HepG2 (cell line): ENCODE data around the gene DNM1. TPM values are rescaled to one million over a fixed set of nuclear protein-coding genes. Genes with fewer than 3 reads are reported as not detected.
A peak's percentile ranks its signal among the peaks of the same experiment; 100 is the strongest.

Source experiments
- CENPT ChIP-seq: sonication (generic); formaldehyde crosslinking; IDR thresholded peaks from 2 replicates; pipeline ENCODE4 v1.8.0; 2022; ENCODE audit warnings: low read depth, mild to moderate bottlenecking, moderate library complexity, missing genetic modification reagents
- GABPA ChIP-seq, 2 experiments: IDR thresholded peaks; 2 replicates each; pipeline ENCODE4 v1.6.1; 2011 to 2016; ENCODE audit warnings: low read depth in 2 of 2, low read length in 1 of 2, missing biosample characterization in 1 of 2, missing genetic modification characterization in 1 of 2
- GATA4 ChIP-seq: sonication (generic); IDR thresholded peaks from 2 replicates; pipeline ENCODE4 v1.6.1; 2016; ENCODE audit warnings: antibody characterized with exemption, low read depth, borderline replicate concordance
- HMG20B ChIP-seq: conservative IDR thresholded peaks from 2 replicates; pipeline ENCODE4 v1.6.1; 2016; ENCODE audit warnings: missing genetic modification reagents, missing compliant biosample characterization
- HNF4A ChIP-seq: sonication (generic); formaldehyde crosslinking; IDR thresholded peaks from 2 replicates; pipeline ENCODE4 v1.4.0; 2020; ENCODE audit warnings: missing genetic modification reagents
- KAT8 ChIP-seq: IDR thresholded peaks from 2 replicates; pipeline ENCODE4 v1.6.1; 2016; ENCODE audit warnings: missing genetic modification reagents, missing compliant biosample characterization
- LCORL ChIP-seq, 2 experiments: fragments of 450-650 bp in 1 of 2; sonication (generic) in 1 of 2; formaldehyde crosslinking in 1 of 2; IDR thresholded peaks; 2 replicates each; pipeline versions ENCODE4 v1.5.0 to v1.6.1; 2017 to 2020; ENCODE audit warnings: antibody characterized with exemption in 1 of 2, missing genetic modification reagents in 1 of 2
- LRRFIP1 ChIP-seq: sonication (generic); formaldehyde crosslinking; conservative IDR thresholded peaks from 2 replicates; pipeline ENCODE4 v1.4.0; 2020; ENCODE audit warnings: missing genetic modification reagents
- PRDM10 ChIP-seq: sonication (generic); formaldehyde crosslinking; IDR thresholded peaks from 2 replicates; pipeline ENCODE4 v1.4.0; 2020; ENCODE audit warnings: low read depth, missing genetic modification reagents
- RXRB ChIP-seq: IDR thresholded peaks from 2 replicates; pipeline ENCODE4 v1.6.1; 2016; ENCODE audit warnings: borderline replicate concordance, missing genetic modification reagents, missing compliant biosample characterization
- ZBED4 ChIP-seq: sonication (generic); formaldehyde crosslinking; IDR thresholded peaks from 2 replicates; pipeline ENCODE4 v1.4.0; 2020; ENCODE audit warnings: missing genetic modification reagents, borderline replicate concordance
- ZNF784 ChIP-seq: sonication (generic); formaldehyde crosslinking; IDR thresholded peaks from 2 replicates; pipeline ENCODE4 v1.5.1; 2020; ENCODE audit warnings: missing genetic modification reagents, mild to moderate bottlenecking, borderline replicate concordance
- polyA plus RNA-seq, 8 experiments: library from polyadenylated mRNA; depleted of rRNA in 3 of 8; stranded (reverse) in 7 of 8; unstranded in 1 of 8; fragments of >200 nt; fragmentation: Illumina TruSeq in 4 of 8; extraction: Trizol in 4 of 8; gene quantifications; 2 replicates each; pipeline versions ENCODE4 v1.2.1 to v1.2.3, GENCODE V29; 2011 to 2016; ENCODE audit warnings: low read depth in 4 of 8, missing spikeins in 1 of 8, mixed read lengths in 1 of 8; ENCODE audit not compliant: insufficient read depth in 1 of 8
- total RNA-seq, 5 experiments: library from RNA; depleted of rRNA; stranded (reverse); fragments of >200 nt; fragmentation: Illumina TruSeq; extraction: Trizol; gene quantifications; 2 replicates each; pipeline ENCODE4 v1.2.3, GENCODE V29; 2016; ENCODE audit warnings: low read depth in 1 of 5
- TF ChIP-seq, protein P1 (sequence below): sonication (generic); formaldehyde crosslinking; IDR thresholded peaks from 2 replicates; pipeline ENCODE4 v1.5.0; 2020; ENCODE audit warnings: missing genetic modification reagents
- TF ChIP-seq, protein P2 (sequence below): sonication (generic); formaldehyde crosslinking; IDR thresholded peaks from 2 replicates; pipeline ENCODE4 v1.5.0; 2020; ENCODE audit warnings: missing genetic modification reagents

DNM1 gene
- total and polyA plus RNA-seq, 2 of the 13 experiments (the other 11 are each of a cell fraction or from before 2014, with no cell fraction given): 0.13 to 0.58 TPM

GRCh38 chr9:128276008-128276573 is 72.9 kb downstream of the DNM1 start, which contains the start of gene SWI5 (continued):
- peak; percentile 20; the same call in 1 of the 2 replicates for TF ChIP-seq PRDM10
- peak; percentile 78; the same call in 1 of the 2 replicates for TF ChIP-seq GATA4
- peak; percentile 83 for TF ChIP-seq HNF4A (CRISPR knock-in tag)
- TF ChIP-seq RXRB (CRISPR knock-in tag): 0 out of 2 replicates have a peak, but pooled peaks have one; percentile 24
- TF ChIP-seq KAT8 (CRISPR knock-in tag): 0 out of 2 replicates have a peak, but pooled peaks have one; percentile 74
- peak; percentile 23; the same call in 1 of the 2 replicates for TF ChIP-seq GABPA (IDR thresholded peaks at IDR 0.05; ENCODE audit: low read depth, low read length)
- TF ChIP-seq GABPA (CRISPR knock-in tag; IDR thresholded peaks at IDR 0.05; ENCODE audit: low read depth): peak; percentile 77
- no peak for TF ChIP-seq CENPT (CRISPR knock-in tag)
- TF ChIP-seq HMG20B (CRISPR knock-in tag): no peak
- peak; percentile 74; the same call in 1 of the 2 replicates for TF ChIP-seq ZBED4
- peak; percentile 83; the same call in 1 of the 2 replicates for TF ChIP-seq ZNF784
- TF ChIP-seq LRRFIP1 (CRISPR knock-in tag): no peak
- no peak for TF ChIP-seq LCORL (IDR thresholded peaks at IDR 0.05)
- 0 out of 2 replicates have a peak, but pooled peaks have one; percentile 35 for TF ChIP-seq LCORL (CRISPR knock-in tag; IDR thresholded peaks at IDR 0.05)
- TF ChIP-seq, protein P1, sequence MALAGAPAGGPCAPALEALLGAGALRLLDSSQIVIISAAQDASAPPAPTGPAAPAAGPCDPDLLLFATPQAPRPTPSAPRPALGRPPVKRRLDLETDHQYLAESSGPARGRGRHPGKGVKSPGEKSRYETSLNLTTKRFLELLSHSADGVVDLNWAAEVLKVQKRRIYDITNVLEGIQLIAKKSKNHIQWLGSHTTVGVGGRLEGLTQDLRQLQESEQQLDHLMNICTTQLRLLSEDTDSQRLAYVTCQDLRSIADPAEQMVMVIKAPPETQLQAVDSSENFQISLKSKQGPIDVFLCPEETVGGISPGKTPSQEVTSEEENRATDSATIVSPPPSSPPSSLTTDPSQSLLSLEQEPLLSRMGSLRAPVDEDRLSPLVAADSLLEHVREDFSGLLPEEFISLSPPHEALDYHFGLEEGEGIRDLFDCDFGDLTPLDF (CRISPR knock-in tag): peak; percentile 34; the same call in 1 of the 2 replicates
- TF ChIP-seq, protein P2, sequence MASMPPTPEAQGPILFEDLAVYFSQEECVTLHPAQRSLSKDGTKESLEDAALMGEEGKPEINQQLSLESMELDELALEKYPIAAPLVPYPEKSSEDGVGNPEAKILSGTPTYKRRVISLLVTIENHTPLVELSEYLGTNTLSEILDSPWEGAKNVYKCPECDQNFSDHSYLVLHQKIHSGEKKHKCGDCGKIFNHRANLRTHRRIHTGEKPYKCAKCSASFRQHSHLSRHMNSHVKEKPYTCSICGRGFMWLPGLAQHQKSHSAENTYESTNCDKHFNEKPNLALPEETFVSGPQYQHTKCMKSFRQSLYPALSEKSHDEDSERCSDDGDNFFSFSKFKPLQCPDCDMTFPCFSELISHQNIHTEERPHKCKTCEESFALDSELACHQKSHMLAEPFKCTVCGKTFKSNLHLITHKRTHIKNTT (CRISPR knock-in tag): no peak
